Erythroblast (primary cell): ENCODE results near the gene SSR4.
A peak's percentile ranks its signal among the peaks of the same experiment; 100 is the strongest.

Experiments
- GATA1 ChIP-seq: IDR thresholded peaks from 2 replicates; pipeline ENCODE4 v1.6.1; 2011; ENCODE audit warnings: low read depth, mild to moderate bottlenecking, control low read depth, low read length, moderate library complexity
- POLR2A ChIP-seq: IDR thresholded peaks from 2 replicates; pipeline ENCODE4 v1.6.1; 2011; ENCODE audit warnings: mild to moderate bottlenecking, low read length

DNA sequence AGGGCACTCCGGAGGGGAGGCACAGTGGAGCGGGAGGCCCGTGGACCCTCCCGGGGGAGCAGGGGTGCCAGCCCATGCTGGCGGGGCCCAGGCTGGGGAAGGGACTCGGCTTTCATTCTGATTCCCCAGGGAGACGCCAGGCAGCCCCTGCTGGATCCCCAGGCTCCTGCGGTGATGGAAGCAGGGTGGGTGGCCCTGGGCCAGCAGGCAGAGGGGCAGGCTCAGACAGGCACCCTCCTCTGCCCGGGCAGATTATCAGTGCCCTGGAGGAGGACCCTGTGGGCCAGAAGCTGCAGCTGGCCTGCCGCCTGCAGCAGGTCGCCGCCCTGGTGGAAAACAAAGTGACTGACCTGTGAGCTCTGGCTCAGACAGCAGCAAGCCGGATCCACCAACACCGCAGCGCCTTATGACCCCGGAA, 15.8 kb upstream of the SSR4 start:
- TF ChIP-seq POLR2A (peak; percentile 1), GATA1 (no peak)
